RWPE2 (cell line): ENCODE data around the gene LAIR1.

ENCODE experiments used
- ATAC-seq: fragments of 200-7000 bp; cut with Tn5 transposase; 3 replicates; pipeline ENCODE4 v1.9.1; 2021; ENCODE audit warnings: low read depth
- DNase-seq: peaks from one replicate; pipeline ENCODE4 v3.0.0-alpha.2; 2020; ENCODE audit warnings: low spot score
- H3K27ac ChIP-seq: fragments of 450-650 bp; 2 replicates; pipeline ENCODE4 v1.5.1; 2017; ENCODE audit warnings: mild to moderate bottlenecking; ENCODE audit not compliant: poor library complexity, severe bottlenecking
- H3K27me3 ChIP-seq: fragments of 250-450 bp; sonication (Bioruptor Pico); 2 replicates; pipeline ENCODE4 v1.5.1; 2021; ENCODE audit warnings: mild to moderate bottlenecking, moderate library complexity; ENCODE audit not compliant: insufficient read depth, poor library complexity, severe bottlenecking
- H3K36me3 ChIP-seq: fragments of 250-450 bp; sonication (Bioruptor Pico); 2 replicates; pipeline ENCODE4 v1.5.1; 2020; ENCODE audit warnings: low read depth, mild to moderate bottlenecking, moderate library complexity
- H3K4me1 ChIP-seq: fragments of 250-450 bp; sonication (Bioruptor Pico); 2 replicates; pipeline ENCODE4 v1.5.1; 2021; ENCODE audit warnings: mild to moderate bottlenecking, moderate library complexity; ENCODE audit not compliant: insufficient read depth, poor library complexity, severe bottlenecking
- H3K4me3 ChIP-seq: fragments of 250-450 bp; sonication (Bioruptor Pico); 2 replicates; pipeline ENCODE4 v1.5.1; 2021; ENCODE audit warnings: mild to moderate bottlenecking, moderate library complexity; ENCODE audit not compliant: severe bottlenecking
- H3K9me3 ChIP-seq: fragments of 250-450 bp; sonication (Bioruptor Pico); 2 replicates; pipeline ENCODE4 v1.5.1; 2021; ENCODE audit warnings: mild to moderate bottlenecking, moderate library complexity; ENCODE audit not compliant: severe bottlenecking
- TF ChIP-seq, protein P1 (sequence below): fragments of 450-650 bp; IDR thresholded peaks from one replicate; pipeline ENCODE4 v1.5.1; 2017; ENCODE audit warnings: mild to moderate bottlenecking, moderate library complexity; ENCODE audit not compliant: poor library complexity, severe bottlenecking

The LAIR1 gene

DNA sequence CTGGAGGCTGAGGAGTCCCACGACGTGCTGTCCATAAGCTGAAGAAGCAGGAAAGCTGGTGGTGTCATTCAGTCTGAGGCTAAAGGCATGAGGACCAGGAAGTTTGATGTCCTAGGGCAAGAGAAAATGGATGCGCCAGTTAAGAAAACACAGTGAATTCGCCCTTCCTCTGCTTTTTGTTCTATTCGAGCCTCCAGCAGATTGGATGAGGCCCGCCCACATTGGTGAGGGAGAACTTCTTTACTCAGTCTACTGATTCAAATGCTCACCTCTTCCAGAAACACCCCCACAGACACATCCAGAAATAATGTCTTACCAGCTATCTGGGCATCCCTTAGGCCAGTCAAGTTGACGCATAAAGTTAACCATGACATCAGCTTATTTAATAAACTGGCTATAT, 43.0 kb upstream of the LAIR1 start:
- Histone ChIP-seq H3K27ac (no peak overlapping the region), H3K36me3 (no peaks in the 10 kb centered on the region), H3K9me3 (no peaks in the 10 kb centered on the region), H3K4me3 (no peak overlapping the region), H3K4me1 (no peaks in the 10 kb centered on the region), H3K27me3 (no peaks in the 10 kb centered on the region)
- DNase-seq (no peak), ATAC-seq (no peak)
- TF ChIP-seq, protein P1, sequence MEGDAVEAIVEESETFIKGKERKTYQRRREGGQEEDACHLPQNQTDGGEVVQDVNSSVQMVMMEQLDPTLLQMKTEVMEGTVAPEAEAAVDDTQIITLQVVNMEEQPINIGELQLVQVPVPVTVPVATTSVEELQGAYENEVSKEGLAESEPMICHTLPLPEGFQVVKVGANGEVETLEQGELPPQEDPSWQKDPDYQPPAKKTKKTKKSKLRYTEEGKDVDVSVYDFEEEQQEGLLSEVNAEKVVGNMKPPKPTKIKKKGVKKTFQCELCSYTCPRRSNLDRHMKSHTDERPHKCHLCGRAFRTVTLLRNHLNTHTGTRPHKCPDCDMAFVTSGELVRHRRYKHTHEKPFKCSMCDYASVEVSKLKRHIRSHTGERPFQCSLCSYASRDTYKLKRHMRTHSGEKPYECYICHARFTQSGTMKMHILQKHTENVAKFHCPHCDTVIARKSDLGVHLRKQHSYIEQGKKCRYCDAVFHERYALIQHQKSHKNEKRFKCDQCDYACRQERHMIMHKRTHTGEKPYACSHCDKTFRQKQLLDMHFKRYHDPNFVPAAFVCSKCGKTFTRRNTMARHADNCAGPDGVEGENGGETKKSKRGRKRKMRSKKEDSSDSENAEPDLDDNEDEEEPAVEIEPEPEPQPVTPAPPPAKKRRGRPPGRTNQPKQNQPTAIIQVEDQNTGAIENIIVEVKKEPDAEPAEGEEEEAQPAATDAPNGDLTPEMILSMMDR = no peak

DNA sequence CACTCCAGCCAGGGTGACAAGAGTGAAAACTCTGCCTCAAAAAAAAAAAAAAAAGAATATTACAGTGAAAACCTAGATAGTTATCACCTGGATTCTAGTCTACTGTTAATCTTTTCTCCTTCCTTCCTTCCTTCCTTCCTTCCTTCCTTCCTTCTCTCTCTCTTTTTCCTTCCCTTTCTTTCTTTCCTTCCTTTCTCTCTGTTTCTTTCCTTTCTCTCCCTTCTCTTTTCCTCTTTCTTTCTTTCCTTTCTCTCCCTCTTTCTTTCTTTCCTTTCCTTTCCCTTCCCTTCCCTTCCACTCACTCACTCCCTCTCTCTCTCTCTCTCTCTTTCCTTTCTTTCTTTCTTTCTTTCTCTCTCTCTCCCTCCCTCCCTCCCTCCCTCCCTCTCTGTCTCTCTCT, 40.9 kb upstream of the LAIR1 start:
- no peaks in the 10 kb centered on the region for H3K9me3 ChIP-seq
- H3K4me3 ChIP-seq = no peak overlapping the region
- TF ChIP-seq, protein P1 = no peak
- no peak overlapping the region for H3K27ac ChIP-seq
- H3K36me3 ChIP-seq = no peaks in the 10 kb centered on the region
- no peaks in the 10 kb centered on the region for H3K27me3 ChIP-seq
- no peaks in the 10 kb centered on the region for H3K4me1 ChIP-seq
- ATAC-seq (no peak), DNase-seq (no peak)

DNA sequence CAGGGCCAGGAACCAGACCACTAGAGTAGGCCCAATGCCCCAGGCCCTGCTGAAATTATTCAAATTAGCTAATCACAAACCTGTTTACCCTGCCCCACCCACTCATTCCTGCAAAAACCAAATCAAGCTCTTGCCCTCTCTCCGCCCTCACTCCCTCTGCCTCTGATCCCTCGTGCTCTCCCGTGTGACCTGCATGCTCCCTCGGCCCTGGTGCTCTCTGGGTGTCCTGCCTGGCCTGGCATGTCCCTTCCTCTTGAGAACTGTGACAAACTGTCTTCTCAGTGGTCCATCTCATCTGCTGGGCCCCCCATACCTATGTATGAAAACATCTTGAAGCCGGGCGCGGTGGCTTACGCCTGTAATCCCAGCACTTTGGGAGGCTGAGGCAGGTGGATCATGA, 38.3 kb upstream of the LAIR1 start:
- DNase-seq (no peak), ATAC-seq (no peak)
- H3K4me3 ChIP-seq = no peak overlapping the region
- no peaks in the 10 kb centered on the region for H3K27me3 ChIP-seq
- no peaks in the 10 kb centered on the region for H3K36me3 ChIP-seq
- no peaks in the 10 kb centered on the region for H3K4me1 ChIP-seq
- no peak overlapping the region for H3K27ac ChIP-seq
- H3K9me3 ChIP-seq = no peaks in the 10 kb centered on the region
- TF ChIP-seq, protein P1 = no peak

DNA sequence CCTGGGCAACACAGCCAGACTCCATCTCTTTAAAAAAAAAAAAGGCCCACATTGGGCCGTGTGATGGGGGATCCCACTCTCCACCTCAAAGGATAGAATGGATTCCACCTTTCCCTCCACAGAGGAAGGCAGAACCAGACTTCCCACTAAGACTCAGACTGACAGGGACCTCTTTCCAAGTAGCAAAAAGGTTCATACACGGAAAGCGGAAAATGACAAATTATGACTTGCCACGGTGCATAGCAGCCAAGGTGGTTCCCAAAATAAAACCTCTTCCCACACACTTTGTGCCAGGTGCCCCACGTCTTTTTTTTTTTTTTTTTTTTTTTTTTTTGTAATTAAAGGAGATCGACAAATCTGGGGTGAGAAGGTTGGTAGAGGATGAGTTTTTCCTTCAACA, 36.2 kb upstream of the LAIR1 start:
- no peak for ATAC-seq

DNA sequence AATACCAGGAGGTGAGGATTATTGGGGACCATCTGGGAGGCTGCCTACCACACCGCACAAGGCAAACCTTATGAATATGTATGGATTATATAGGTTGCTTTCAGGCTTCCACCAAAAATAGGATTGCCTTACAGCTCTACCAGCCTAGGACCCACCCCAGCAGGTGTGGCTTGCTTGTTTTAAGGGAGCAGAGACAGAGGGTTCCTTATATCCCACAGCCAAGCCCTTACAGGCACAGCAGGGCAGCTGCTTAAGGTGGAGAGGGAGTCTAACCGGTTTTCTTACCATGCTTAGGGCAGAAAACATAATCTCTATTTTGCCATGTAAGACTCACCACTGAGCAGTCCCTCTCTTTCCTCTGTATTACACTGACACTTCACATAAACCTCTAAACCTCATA, 34.5 kb upstream of the LAIR1 start:
- Histone ChIP-seq H3K4me1 (no peaks in the 10 kb centered on the region), H3K27me3 (no peaks in the 10 kb centered on the region), H3K27ac (no peak overlapping the region), H3K36me3 (no peaks in the 10 kb centered on the region), H3K9me3 (no peaks in the 10 kb centered on the region), H3K4me3 (no peak overlapping the region)
- ATAC-seq = no peak
- TF ChIP-seq, protein P1 = no peak
- no peak for DNase-seq

More for the DNA sequence above, 36.2 kb upstream of the LAIR1 start:
- DNase-seq = no peak
- Histone ChIP-seq H3K36me3 (no peaks in the 10 kb centered on the region), H3K27me3 (no peaks in the 10 kb centered on the region), H3K4me3 (no peak overlapping the region), H3K9me3 (no peaks in the 10 kb centered on the region), H3K27ac (no peak overlapping the region), H3K4me1 (no peaks in the 10 kb centered on the region)
- TF ChIP-seq, protein P1 = no peak
